AG08396 (cell line): ENCODE results near the gene FAM3C.

Experiments
- DNase-seq: peaks from one replicate; pipeline ENCODE4 v3.0.0; 2012; ENCODE audit warnings: low spot score, mixed read lengths

Gene FAM3C

GRCh38 chr7:121300685-121301420 lies 95.3 kb downstream of the FAM3C start:
- DNase-seq: no peak
